ENCODE data around the gene HIP1. TPM values are rescaled to one million over a fixed set of nuclear protein-coding genes. Genes with fewer than 3 reads are reported as not detected.

Gene HIP1
- total and polyA plus RNA-seq, 2 of the 13 experiments (the other 11 are each of a cell fraction or from before 2014, with no cell fraction given): 4.5 to 6.2 TPM

DNA sequence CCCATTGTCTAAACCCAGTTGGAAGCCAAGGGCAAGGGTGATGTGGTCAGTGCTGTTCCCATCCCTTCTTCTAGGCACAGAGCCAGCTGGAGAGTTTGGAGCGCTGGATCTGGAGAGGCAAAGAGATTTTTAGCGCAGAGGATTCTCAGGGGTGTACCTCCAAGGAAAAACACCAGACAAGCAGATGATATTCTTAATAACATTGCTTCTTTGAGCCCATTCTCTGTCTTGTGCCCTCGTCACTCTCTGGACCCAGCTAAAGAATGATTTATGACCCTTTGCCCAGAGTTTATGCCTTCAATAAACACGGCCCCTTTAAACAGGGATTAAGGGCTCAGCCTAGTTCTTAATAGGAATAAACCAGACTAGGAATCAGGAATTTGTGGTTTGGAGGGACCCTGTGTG is 4.7 kb upstream of the HIP1 start:
- Histone ChIP-seq H3K27me3 (ENCODE audit: control insufficient read depth in 1 of 2, insufficient read depth in 2 of 2, low read length in 2 of 2) (no peaks in the 10 kb centered on the region; a peak in 1 of 5 replicates), H3K9me3 (ENCODE audit: low read length) (no peaks in the 10 kb centered on the region), H3K4me1 (ENCODE audit: insufficient read depth, low read length) (peaks cover 32% of the 10 kb centered on the region), H3K36me3 (replicated peaks in 1 of 2; ENCODE audit: control insufficient read depth in 1 of 2, insufficient read depth in 2 of 2, low read length in 2 of 2) (no peaks in the 10 kb centered on the region), H2AFZ (ENCODE audit: low read length) (no peak overlapping the region), H4K20me1 (ENCODE audit: insufficient read depth, low read length) (no peaks in the 10 kb centered on the region), H3K79me2 (ENCODE audit: insufficient read depth, low read length) (no peaks in the 10 kb centered on the region), H3K27ac (ENCODE audit: extremely low read length, insufficient read depth, low read length) (no peak overlapping the region), H3K9ac (ENCODE audit: insufficient read depth, low read depth, low read length) (no peak overlapping the region), H3K4me2 (ENCODE audit: low read depth, low read length) (no peak overlapping the region), H3K4me3 (replicated peaks in 1 of 3; ENCODE audit: insufficient read depth in 1 of 3, low read depth in 2 of 3, low read length in 3 of 3) (no peak overlapping the region)
- POLR2A ChIA-PET: no interaction called here
- intact Hi-C loops (cut with micrococcal nuclease; ENCODE audit: unreplicated experiment): no loop called here
- ATAC-seq (no peak), DNase-seq (ENCODE audit: low spot score) (no peak), FAIRE-seq (no peak)
- CTCF ChIA-PET (ENCODE audit: low intra/inter-chr PET ratio, low total read pairs): no interaction called here
- WGBS (ENCODE audit: low lambda C conversion rate): 24% methylated on average over 4 of the region's 4 CpGs
- BruUV-seq (replicated peaks): no TSS peak
- in situ Hi-C loops (cut with HindIII; ENCODE audit: extremely low pct_ligation_motif_present, low pct_unique_long_range_greater_than_20kb): no loop called here
- no peak for TF ChIP-seq ZNF572 (CRISPR knock-in tag; IDR thresholded peaks at IDR 0.05)
- TF ChIP-seq KDM6A (CRISPR knock-in tag; IDR thresholded peaks at IDR 0.05; ENCODE audit: low read depth): no peak

DNA sequence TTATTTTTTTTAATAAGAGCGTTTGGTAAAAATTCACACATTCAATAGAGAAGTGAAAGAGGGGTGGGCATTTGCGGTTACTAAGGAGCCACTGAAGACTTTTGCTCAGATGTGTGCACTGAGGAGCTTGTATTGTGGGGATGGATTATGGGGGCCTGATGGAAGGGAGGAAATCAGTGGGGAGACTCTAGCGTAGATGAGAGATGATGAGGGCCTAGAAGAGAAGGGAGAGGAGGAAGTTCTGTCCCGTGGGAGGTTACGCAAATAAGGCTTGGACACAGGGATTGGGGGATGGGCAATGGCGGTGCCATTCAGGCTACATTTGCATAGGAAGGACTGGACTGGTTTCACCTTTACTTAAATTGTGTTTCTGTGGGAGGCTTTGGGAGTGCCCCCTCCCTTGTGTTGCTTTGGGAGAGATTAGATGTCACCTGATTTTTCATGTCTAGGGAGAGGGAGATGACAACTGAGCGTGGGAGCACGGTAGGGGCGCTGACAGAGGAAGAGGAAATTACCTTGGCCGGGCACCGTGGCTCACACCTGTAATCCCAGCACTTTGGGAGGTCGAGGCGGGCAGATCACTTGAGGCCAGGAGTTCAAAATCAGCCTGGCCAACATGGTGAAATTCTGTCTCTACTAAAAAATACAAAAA is 2.2 kb upstream of the HIP1 start:
- BruUV-seq (replicated peaks): no TSS peak
- Histone ChIP-seq H3K27ac (ENCODE audit: extremely low read length, insufficient read depth, low read length) (no peak overlapping the region), H3K4me3 (replicated peaks in 1 of 3; ENCODE audit: insufficient read depth in 1 of 3, low read depth in 2 of 3, low read length in 3 of 3) (peak overlapping the region; percentile 21 to 54 (median 32); a peak in 4 of 6 replicates), H3K9me3 (ENCODE audit: low read length) (no peaks in the 10 kb centered on the region), H3K9ac (ENCODE audit: insufficient read depth, low read depth, low read length) (0 out of 2 replicates have a peak overlapping the region, but pooled peaks have one; percentile 15), H3K36me3 (replicated peaks in 1 of 2; ENCODE audit: control insufficient read depth in 1 of 2, insufficient read depth in 2 of 2, low read length in 2 of 2) (no peaks in the 10 kb centered on the region), H3K27me3 (ENCODE audit: control insufficient read depth in 1 of 2, insufficient read depth in 2 of 2, low read length in 2 of 2) (no peaks in the 10 kb centered on the region; a peak in 1 of 5 replicates), H2AFZ (ENCODE audit: low read length) (peak overlapping the region; percentile 54), H3K4me2 (ENCODE audit: low read depth, low read length) (peak overlapping the region; percentile 89), H3K4me1 (ENCODE audit: insufficient read depth, low read length) (peaks cover 42% of the 10 kb centered on the region), H3K79me2 (ENCODE audit: insufficient read depth, low read length) (no peaks in the 10 kb centered on the region), H4K20me1 (ENCODE audit: insufficient read depth, low read length) (no peaks in the 10 kb centered on the region)
- DNase-seq (ENCODE audit: low spot score) (peak; percentile 40), ATAC-seq (no peak), FAIRE-seq (peak; percentile 34)
- intact Hi-C loops (cut with micrococcal nuclease; ENCODE audit: unreplicated experiment): no loop called here
- ChIA-PET CTCF (ENCODE audit: low intra/inter-chr PET ratio, low total read pairs) (no interaction called here), POLR2A (interaction anchor here (1.2 kb wide), 1 partner anchor 22 kb away, joined by 3 read pairs; no protein-coding TSS in a partner anchor)
- in situ Hi-C loops (cut with HindIII; ENCODE audit: extremely low pct_ligation_motif_present, low pct_unique_long_range_greater_than_20kb): no loop called here
- 14% methylated on average over 13 of the region's 13 CpGs for WGBS (ENCODE audit: low lambda C conversion rate)
- TF ChIP-seq BRD4 (CRISPR knock-in tag; IDR thresholded peaks at IDR 0.05) (no peak), SALL1 (CRISPR knock-in tag; IDR thresholded peaks at IDR 0.05) (peak; percentile 15; the same call in 1 of the 2 replicates), YEATS2 (CRISPR knock-in tag; IDR thresholded peaks at IDR 0.05; ENCODE audit: borderline replicate concordance) (0 out of 2 replicates have a peak, but pooled peaks have one; percentile 36), MEF2D (CRISPR knock-in tag; IDR thresholded peaks at IDR 0.05) (0 out of 2 replicates have a peak, but pooled peaks have one; percentile 30), ZNF17 (CRISPR knock-in tag; IDR thresholded peaks at IDR 0.05) (no peak), TBX2 (CRISPR knock-in tag; IDR thresholded peaks at IDR 0.05; ENCODE audit: borderline replicate concordance) (peak; percentile 55; the same call in 1 of the 2 replicates), HNRNPH1 (optimal IDR thresholded peaks at IDR 0.05; ENCODE audit: low read depth, low read length) (no peak), SAP130 (CRISPR knock-in tag; IDR thresholded peaks at IDR 0.05; ENCODE audit: low read depth) (peak; percentile 22)
- TF ChIP-seq, protein P1, sequence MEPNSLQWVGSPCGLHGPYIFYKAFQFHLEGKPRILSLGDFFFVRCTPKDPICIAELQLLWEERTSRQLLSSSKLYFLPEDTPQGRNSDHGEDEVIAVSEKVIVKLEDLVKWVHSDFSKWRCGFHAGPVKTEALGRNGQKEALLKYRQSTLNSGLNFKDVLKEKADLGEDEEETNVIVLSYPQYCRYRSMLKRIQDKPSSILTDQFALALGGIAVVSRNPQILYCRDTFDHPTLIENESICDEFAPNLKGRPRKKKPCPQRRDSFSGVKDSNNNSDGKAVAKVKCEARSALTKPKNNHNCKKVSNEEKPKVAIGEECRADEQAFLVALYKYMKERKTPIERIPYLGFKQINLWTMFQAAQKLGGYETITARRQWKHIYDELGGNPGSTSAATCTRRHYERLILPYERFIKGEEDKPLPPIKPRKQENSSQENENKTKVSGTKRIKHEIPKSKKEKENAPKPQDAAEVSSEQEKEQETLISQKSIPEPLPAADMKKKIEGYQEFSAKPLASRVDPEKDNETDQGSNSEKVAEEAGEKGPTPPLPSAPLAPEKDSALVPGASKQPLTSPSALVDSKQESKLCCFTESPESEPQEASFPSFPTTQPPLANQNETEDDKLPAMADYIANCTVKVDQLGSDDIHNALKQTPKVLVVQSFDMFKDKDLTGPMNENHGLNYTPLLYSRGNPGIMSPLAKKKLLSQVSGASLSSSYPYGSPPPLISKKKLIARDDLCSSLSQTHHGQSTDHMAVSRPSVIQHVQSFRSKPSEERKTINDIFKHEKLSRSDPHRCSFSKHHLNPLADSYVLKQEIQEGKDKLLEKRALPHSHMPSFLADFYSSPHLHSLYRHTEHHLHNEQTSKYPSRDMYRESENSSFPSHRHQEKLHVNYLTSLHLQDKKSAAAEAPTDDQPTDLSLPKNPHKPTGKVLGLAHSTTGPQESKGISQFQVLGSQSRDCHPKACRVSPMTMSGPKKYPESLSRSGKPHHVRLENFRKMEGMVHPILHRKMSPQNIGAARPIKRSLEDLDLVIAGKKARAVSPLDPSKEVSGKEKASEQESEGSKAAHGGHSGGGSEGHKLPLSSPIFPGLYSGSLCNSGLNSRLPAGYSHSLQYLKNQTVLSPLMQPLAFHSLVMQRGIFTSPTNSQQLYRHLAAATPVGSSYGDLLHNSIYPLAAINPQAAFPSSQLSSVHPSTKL (CRISPR knock-in tag; IDR thresholded peaks at IDR 0.05): peak; percentile 26; the same call in 1 of the 2 replicates
- TF ChIP-seq, protein P2, sequence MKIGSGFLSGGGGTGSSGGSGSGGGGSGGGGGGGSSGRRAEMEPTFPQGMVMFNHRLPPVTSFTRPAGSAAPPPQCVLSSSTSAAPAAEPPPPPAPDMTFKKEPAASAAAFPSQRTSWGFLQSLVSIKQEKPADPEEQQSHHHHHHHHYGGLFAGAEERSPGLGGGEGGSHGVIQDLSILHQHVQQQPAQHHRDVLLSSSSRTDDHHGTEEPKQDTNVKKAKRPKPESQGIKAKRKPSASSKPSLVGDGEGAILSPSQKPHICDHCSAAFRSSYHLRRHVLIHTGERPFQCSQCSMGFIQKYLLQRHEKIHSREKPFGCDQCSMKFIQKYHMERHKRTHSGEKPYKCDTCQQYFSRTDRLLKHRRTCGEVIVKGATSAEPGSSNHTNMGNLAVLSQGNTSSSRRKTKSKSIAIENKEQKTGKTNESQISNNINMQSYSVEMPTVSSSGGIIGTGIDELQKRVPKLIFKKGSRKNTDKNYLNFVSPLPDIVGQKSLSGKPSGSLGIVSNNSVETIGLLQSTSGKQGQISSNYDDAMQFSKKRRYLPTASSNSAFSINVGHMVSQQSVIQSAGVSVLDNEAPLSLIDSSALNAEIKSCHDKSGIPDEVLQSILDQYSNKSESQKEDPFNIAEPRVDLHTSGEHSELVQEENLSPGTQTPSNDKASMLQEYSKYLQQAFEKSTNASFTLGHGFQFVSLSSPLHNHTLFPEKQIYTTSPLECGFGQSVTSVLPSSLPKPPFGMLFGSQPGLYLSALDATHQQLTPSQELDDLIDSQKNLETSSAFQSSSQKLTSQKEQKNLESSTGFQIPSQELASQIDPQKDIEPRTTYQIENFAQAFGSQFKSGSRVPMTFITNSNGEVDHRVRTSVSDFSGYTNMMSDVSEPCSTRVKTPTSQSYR (CRISPR knock-in tag; IDR thresholded peaks at IDR 0.05; ENCODE audit: borderline replicate concordance): peak; percentile 94

Data from HepG2 (cell line).